CD4-positive, CD25-positive, alpha-beta regulatory T cell (primary cell): ENCODE data around the gene GALM. TPM values are rescaled to one million over a fixed set of nuclear protein-coding genes. Genes with fewer than 3 reads are reported as not detected.

ENCODE experiments used
- ATAC-seq, 2 donors: fragments of 150-1000 bp; cut with Tn5 transposase; one replicate each; pipeline ENCODE4 v1.10.0; 2021; ENCODE audit warnings: low read depth in 2 of 2, moderate number of reproducible peaks in 2 of 2, moderate library complexity in 1 of 2
- DNase-seq, 3 donors: peaks; one replicate each; pipeline versions ENCODE4 v3.0.0 to v3.0.0-alpha.2; 2012 to 2022; ENCODE audit warnings: mixed read lengths in 1 of 3
- H3K27ac ChIP-seq: one replicate; pipeline ENCODE4 v1.7.0; 2013; ENCODE audit warnings: mild to moderate bottlenecking, low read length; ENCODE audit not compliant: insufficient read depth, poor library complexity, severe bottlenecking
- H3K27me3 ChIP-seq: one replicate; pipeline ENCODE4 v1.7.0; 2013; ENCODE audit warnings: low read length; ENCODE audit not compliant: control insufficient read depth, insufficient read depth
- H3K36me3 ChIP-seq: one replicate; pipeline ENCODE4 v1.7.0; 2013; ENCODE audit warnings: mild to moderate bottlenecking, low read length, moderate library complexity; ENCODE audit not compliant: control insufficient read depth, insufficient read depth
- H3K4me1 ChIP-seq: 2 replicates; pipeline ENCODE4 v1.7.0; 2013; ENCODE audit warnings: mild to moderate bottlenecking, low read length; ENCODE audit not compliant: insufficient read depth, control insufficient read depth, poor library complexity, severe bottlenecking
- H3K4me3 ChIP-seq: one replicate; pipeline ENCODE4 v1.7.0; 2013; ENCODE audit warnings: low read depth, mild to moderate bottlenecking, low read length, moderate library complexity
- H3K9me3 ChIP-seq, 2 experiments: 1 replicate in 1 of 2; 2 replicates in 1 of 2; pipeline ENCODE4 v1.7.0; 2013; ENCODE audit warnings: low read length in 2 of 2, mild to moderate bottlenecking in 1 of 2, moderate library complexity in 1 of 2; ENCODE audit not compliant: control insufficient read depth in 2 of 2
- H3K27ac Mint-ChIP-seq, 3 donors: one replicate each; pipeline ENCODE4 v1.8.0; 2020 to 2022; ENCODE audit warnings: mild to moderate bottlenecking in 3 of 3, mixed read lengths in 3 of 3, moderate library complexity in 2 of 3
- H3K27me3 Mint-ChIP-seq: one replicate; pipeline ENCODE4 v1.8.0; 2022; ENCODE audit warnings: mild to moderate bottlenecking, mixed read lengths
- H3K36me3 Mint-ChIP-seq: one replicate; pipeline ENCODE4 v1.8.0; 2020; ENCODE audit warnings: mixed read lengths
- H3K4me1 Mint-ChIP-seq, 4 donors: one replicate each; pipeline ENCODE4 v1.8.0; 2020 to 2022; ENCODE audit warnings: mixed read lengths in 4 of 4, mild to moderate bottlenecking in 1 of 4
- H3K4me3 Mint-ChIP-seq, 4 donors: one replicate each; pipeline ENCODE4 v1.8.0; 2020 to 2022; ENCODE audit warnings: mild to moderate bottlenecking in 4 of 4, mixed read lengths in 4 of 4, moderate library complexity in 3 of 4
- H3K9me3 Mint-ChIP-seq, 7 donors: one replicate each; pipeline ENCODE4 v1.8.0; 2020 to 2022; ENCODE audit warnings: mixed read lengths in 7 of 7, mild to moderate bottlenecking in 3 of 7, moderate library complexity in 2 of 7
- polyA plus RNA-seq, 4 donors: library from polyadenylated mRNA; unstranded; fragments of 300-500 nt; fragmentation: Illumina TruSeq; gene quantifications; one replicate each; pipeline ENCODE4 v1.2.3, GENCODE V29; 2021
- total RNA-seq: library from RNA; stranded (reverse); gene quantifications from one replicate; pipeline ENCODE4 v1.2.3, GENCODE V29; 2022

Gene GALM
- total and polyA plus RNA-seq, 5 donors from 2014 or later, result 46.8 to 75.2 (median 49.1) TPM

DNA sequence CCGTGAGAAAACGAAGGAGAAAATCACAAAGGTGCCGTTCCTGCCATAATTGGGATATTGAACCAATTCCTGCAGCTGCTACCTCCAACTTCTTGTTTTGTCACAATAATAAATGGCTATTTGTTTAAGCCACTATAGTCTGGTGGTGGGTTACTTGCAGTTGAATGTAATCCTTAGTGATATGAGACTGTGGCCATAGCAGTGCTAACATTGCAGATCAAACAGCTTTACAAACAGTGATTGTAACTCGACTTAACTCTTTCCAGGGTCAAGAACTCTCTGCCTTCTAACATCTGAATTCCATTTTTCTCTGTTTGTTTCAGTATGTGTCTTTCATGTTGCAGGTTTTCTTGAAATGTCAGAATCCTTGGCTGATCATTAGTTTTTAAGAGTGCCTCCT, 38.5 kb upstream of the GALM start:
- H3K4me3 Mint-ChIP-seq, result peak overlapping the region in 1 of 4 donors; percentile 20
- no peaks in the 10 kb centered on the region for H3K36me3 ChIP-seq
- peaks cover 13% of the 10 kb centered on the region for H3K4me1 ChIP-seq
- no peaks in the 10 kb centered on the region for H3K9me3 Mint-ChIP-seq
- no peaks in the 10 kb centered on the region for H3K27me3 Mint-ChIP-seq
- peaks cover 11 to 28% (median 26%) of the 10 kb centered on the region in 4 donors for H3K4me1 Mint-ChIP-seq
- H3K9me3 ChIP-seq, result no peaks in the 10 kb centered on the region
- no peak overlapping the region for H3K27ac ChIP-seq
- H3K4me3 ChIP-seq, result no peak overlapping the region
- peak overlapping the region in 1 of 3 donors; percentile 83 for H3K27ac Mint-ChIP-seq
- no peaks in the 10 kb centered on the region for H3K36me3 Mint-ChIP-seq
- no peaks in the 10 kb centered on the region for H3K27me3 ChIP-seq
- no peak for ATAC-seq
- no peak for DNase-seq

DNA sequence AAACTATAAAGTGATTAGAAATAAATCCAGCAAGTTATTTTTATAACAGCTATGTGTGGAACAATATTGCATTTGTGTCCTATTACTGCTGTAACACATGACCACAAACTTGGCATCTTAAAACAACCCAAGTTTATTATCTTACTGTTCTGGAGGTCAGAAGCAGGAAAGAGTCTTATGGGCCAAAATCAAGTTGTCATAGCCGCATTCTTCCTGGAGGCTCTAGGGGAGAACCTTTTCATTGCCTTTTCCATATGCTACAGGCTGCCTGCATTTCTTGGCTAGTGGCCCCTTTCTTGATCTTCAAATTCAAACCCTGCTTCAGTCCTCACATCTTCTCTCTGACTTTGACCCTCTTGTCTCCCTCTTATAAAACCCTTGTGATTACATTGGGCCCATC, 36.2 kb upstream of the GALM start:
- Histone ChIP-seq H3K27me3 (no peaks in the 10 kb centered on the region), H3K36me3 (no peaks in the 10 kb centered on the region), H3K9me3 (no peaks in the 10 kb centered on the region), H3K27ac (no peak overlapping the region), H3K4me3 (no peak overlapping the region), H3K4me1 (peaks cover 15% of the 10 kb centered on the region)
- Mint-ChIP-seq H3K4me3 (no peak overlapping the region), H3K27me3 (no peaks in the 10 kb centered on the region), H3K9me3 (no peaks in the 10 kb centered on the region), H3K27ac (no peak overlapping the region), H3K36me3 (no peaks in the 10 kb centered on the region), H3K4me1 (peaks cover 21 to 38% (median 34%) of the 10 kb centered on the region in 4 donors)
- ATAC-seq (no peak), DNase-seq (no peak)

DNA sequence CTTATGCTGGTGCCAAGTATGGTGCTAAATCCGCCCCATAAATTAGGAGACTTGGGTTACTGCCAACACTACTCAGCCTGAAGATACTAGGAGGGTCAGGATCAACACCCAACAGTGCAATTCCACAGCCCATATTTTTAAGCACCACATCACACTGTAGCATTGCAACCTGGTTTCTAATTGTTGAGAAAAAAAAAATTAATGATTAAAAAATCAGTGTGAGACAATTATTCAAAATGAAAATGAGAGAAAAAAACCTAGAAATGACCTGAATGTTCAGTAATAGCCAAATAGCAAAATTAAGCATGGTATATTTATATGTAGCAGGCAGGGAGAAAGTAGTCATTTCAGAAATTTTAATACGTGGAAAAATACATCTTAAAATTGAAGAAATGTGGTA, 33.9 kb upstream of the GALM start:
- H3K27ac ChIP-seq, result no peak overlapping the region
- no peak overlapping the region for H3K4me3 ChIP-seq
- H3K9me3 ChIP-seq, result no peaks in the 10 kb centered on the region
- Mint-ChIP-seq H3K27me3 (no peaks in the 10 kb centered on the region), H3K27ac (no peak overlapping the region), H3K4me1 (peaks cover 13 to 35% (median 28%) of the 10 kb centered on the region in 4 donors), H3K4me3 (no peak overlapping the region), H3K36me3 (no peaks in the 10 kb centered on the region), H3K9me3 (peaks cover 0 to 1% (median 0%) of the 10 kb centered on the region in 7 donors)
- no peaks in the 10 kb centered on the region for H3K27me3 ChIP-seq
- no peaks in the 10 kb centered on the region for H3K36me3 ChIP-seq
- DNase-seq (no peak), ATAC-seq (no peak)
- peaks cover 5% of the 10 kb centered on the region for H3K4me1 ChIP-seq

DNA sequence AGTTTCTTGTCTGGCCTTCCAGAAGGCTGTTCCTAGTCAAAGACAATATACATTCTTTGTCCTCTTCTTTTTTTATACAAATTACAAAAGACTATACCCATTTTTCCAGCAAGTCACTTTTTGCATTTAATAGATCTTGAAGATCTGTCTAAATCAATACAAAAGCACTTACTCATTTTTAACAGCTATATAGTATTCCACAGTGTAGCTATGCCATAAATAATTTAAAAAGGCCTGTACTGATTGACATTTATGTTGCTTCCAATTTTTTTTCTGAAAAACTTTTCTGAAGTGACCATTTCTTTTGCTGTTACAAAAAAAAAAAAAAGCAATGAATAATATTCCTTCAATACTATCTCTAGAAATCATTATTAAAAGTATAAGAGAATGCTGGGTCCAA, 32.9 kb upstream of the GALM start:
- ATAC-seq (no peak), DNase-seq (no peak)
- H3K4me1 Mint-ChIP-seq, result peaks cover 10 to 30% (median 20%) of the 10 kb centered on the region in 4 donors
- H3K9me3 Mint-ChIP-seq, result peaks cover 0 to 1% (median 0%) of the 10 kb centered on the region in 7 donors
- H3K27ac ChIP-seq, result no peak overlapping the region
- H3K27me3 Mint-ChIP-seq, result no peaks in the 10 kb centered on the region
- peaks cover 5% of the 10 kb centered on the region for H3K4me1 ChIP-seq
- no peak overlapping the region for H3K27ac Mint-ChIP-seq
- no peak overlapping the region for H3K4me3 ChIP-seq
- no peaks in the 10 kb centered on the region for H3K9me3 ChIP-seq
- no peaks in the 10 kb centered on the region for H3K36me3 ChIP-seq
- H3K27me3 ChIP-seq, result no peaks in the 10 kb centered on the region
- H3K36me3 Mint-ChIP-seq, result no peaks in the 10 kb centered on the region
- no peak overlapping the region for H3K4me3 Mint-ChIP-seq

DNA sequence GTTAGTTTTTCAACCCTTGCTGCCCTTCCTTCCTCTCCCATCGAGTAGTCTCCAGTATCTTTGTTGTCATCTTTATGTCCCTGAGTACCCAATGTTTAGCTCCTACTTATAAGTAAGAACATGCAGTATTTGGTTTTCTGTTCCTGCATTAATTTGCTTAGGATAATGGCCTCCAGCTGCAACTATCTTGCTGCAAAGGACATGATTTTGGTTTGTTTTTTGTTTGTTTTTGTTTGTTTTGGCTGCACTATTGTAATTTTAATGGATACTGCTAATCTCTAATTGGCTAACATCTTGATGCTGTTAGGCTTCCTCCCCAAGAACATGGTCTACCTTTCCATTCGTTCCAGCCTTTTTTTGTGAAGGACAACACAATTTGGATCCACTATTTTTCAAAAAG, 32.0 kb upstream of the GALM start:
- Mint-ChIP-seq H3K9me3 (peaks cover 0 to 1% (median 0%) of the 10 kb centered on the region in 7 donors), H3K36me3 (no peaks in the 10 kb centered on the region), H3K27me3 (no peaks in the 10 kb centered on the region), H3K27ac (peak overlapping the region in 1 of 3 donors; percentile 10), H3K4me1 (peaks cover 10 to 32% (median 22%) of the 10 kb centered on the region in 4 donors), H3K4me3 (no peak overlapping the region)
- DNase-seq (no peak), ATAC-seq (no peak)
- H3K9me3 ChIP-seq, result no peaks in the 10 kb centered on the region
- no peaks in the 10 kb centered on the region for H3K36me3 ChIP-seq
- peaks cover 5% of the 10 kb centered on the region for H3K4me1 ChIP-seq
- H3K27me3 ChIP-seq, result no peaks in the 10 kb centered on the region
- no peak overlapping the region for H3K4me3 ChIP-seq
- H3K27ac ChIP-seq, result no peak overlapping the region

DNA sequence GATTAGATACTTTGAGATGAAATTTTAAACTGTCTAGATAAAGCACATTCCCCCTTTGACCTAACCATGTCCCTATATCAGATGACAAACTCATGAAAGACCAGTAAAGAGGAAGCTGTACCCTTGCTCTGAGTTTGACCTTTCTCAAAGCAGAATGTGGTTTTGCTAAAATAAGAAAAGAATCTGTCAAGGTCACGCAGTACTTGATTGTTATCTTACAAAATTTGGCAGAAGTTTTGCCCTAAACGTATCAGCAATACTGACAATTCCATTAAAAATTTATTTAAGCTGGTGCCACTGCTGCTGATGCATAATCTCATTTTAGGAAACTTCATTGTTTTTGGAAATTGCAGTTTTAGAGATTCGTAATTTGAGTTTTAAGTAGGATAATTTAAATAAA, 31.2 kb upstream of the GALM start:
- no peaks in the 10 kb centered on the region for H3K9me3 ChIP-seq
- ATAC-seq (no peak), DNase-seq (peak in 1 of 3 donors; percentile 36)
- Mint-ChIP-seq H3K9me3 (peaks cover 0 to 1% (median 0%) of the 10 kb centered on the region in 7 donors), H3K36me3 (no peaks in the 10 kb centered on the region), H3K4me3 (no peak overlapping the region), H3K27ac (peak overlapping the region in 1 of 3 donors; percentile 10), H3K27me3 (no peaks in the 10 kb centered on the region), H3K4me1 (peaks cover 10 to 34% (median 22%) of the 10 kb centered on the region in 4 donors)
- H3K4me1 ChIP-seq, result peaks cover 5% of the 10 kb centered on the region
- H3K27ac ChIP-seq, result no peak overlapping the region
- H3K36me3 ChIP-seq, result no peaks in the 10 kb centered on the region
- peak overlapping the region; percentile 1 for H3K4me3 ChIP-seq
- no peaks in the 10 kb centered on the region for H3K27me3 ChIP-seq

DNA sequence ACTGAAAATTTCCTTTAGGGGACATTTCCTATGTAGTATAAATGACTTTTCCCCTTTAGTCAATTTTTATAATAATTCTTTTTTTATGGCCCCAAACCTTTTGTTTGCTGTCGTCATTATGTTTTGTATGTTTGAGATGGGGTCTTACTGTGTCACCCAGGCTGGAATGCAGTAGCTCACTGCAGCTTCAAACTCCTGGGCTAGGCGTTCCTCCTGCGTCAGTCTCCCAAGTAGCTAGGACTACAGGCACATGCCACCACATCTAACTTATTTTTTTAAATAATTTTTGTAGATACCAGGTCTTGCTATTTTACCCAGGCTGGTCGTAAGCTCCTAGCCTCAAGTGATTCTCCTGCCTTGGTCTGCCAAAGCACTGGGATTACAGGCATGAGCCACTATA, 30.8 kb upstream of the GALM start:
- DNase-seq, result no peak
- Mint-ChIP-seq H3K4me3 (no peak overlapping the region), H3K27me3 (no peaks in the 10 kb centered on the region), H3K36me3 (no peaks in the 10 kb centered on the region), H3K9me3 (peaks cover 0 to 1% (median 0%) of the 10 kb centered on the region in 7 donors), H3K27ac (no peak overlapping the region), H3K4me1 (peaks cover 10 to 37% (median 20%) of the 10 kb centered on the region in 4 donors)
- no peaks in the 10 kb centered on the region for H3K27me3 ChIP-seq
- H3K4me3 ChIP-seq, result peak overlapping the region; percentile 1
- H3K36me3 ChIP-seq, result no peaks in the 10 kb centered on the region
- H3K4me1 ChIP-seq, result peaks cover 5% of the 10 kb centered on the region
- H3K27ac ChIP-seq, result no peak overlapping the region
- H3K9me3 ChIP-seq, result no peaks in the 10 kb centered on the region
- ATAC-seq, result no peak

DNA sequence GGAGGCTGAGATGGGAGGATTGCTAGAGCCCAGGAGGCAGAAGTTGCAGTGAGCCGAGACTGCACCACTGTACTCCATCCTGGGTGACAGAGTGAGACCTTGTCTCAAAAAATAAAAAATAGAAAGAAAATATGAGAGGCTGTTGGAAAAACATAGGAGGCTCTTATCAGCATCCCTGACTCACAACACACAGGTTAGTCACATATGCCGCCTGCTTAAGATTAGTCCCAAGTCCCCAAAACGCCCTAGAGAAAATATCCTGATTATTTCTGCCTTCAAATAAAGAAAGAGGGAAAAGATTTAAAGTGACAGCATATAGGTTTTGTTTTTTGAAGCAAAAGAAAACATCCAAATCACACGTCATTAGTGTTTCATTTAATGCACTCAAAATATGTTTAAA, 29.8 kb upstream of the GALM start:
- Mint-ChIP-seq H3K27ac (no peak overlapping the region), H3K27me3 (no peaks in the 10 kb centered on the region), H3K9me3 (peaks cover 0 to 1% (median 0%) of the 10 kb centered on the region in 7 donors), H3K4me3 (no peak overlapping the region), H3K36me3 (no peaks in the 10 kb centered on the region), H3K4me1 (peaks cover 10 to 37% (median 16%) of the 10 kb centered on the region in 4 donors)
- Histone ChIP-seq H3K4me3 (no peak overlapping the region), H3K9me3 (no peaks in the 10 kb centered on the region), H3K4me1 (peaks cover 5% of the 10 kb centered on the region), H3K27ac (no peak overlapping the region), H3K27me3 (no peaks in the 10 kb centered on the region), H3K36me3 (no peaks in the 10 kb centered on the region)
- DNase-seq (no peak), ATAC-seq (no peak)
